CD14-positive monocyte (primary cell): ENCODE data around the gene WDR76. TPM values are rescaled to one million over a fixed set of nuclear protein-coding genes. Genes with fewer than 3 reads are reported as not detected.

Source experiments
- DNase-seq, 3 donors: peaks; one replicate each; pipeline ENCODE4 v3.0.0-alpha.2; 2011 to 2022
- H2AFZ ChIP-seq: 2 replicates; pipeline ENCODE4 v1.6.0; 2012; ENCODE audit warnings: mild to moderate bottlenecking, low read depth, low read length, inconsistent platforms; ENCODE audit not compliant: insufficient read depth, poor library complexity, severe bottlenecking
- H3K27ac ChIP-seq, 2 donors: 1 replicate in 1 of 2; 2 replicates in 1 of 2; pipeline ENCODE4 v1.5.1; 2012 to 2013; ENCODE audit warnings: low read length in 2 of 2, control low read depth in 1 of 2, inconsistent platforms in 1 of 2, low read depth in 1 of 2, mild to moderate bottlenecking in 1 of 2
- H3K27me3 ChIP-seq, 2 donors: one replicate each; pipeline versions ENCODE4 v1.6.0 to v1.6.1; 2011 to 2013; ENCODE audit warnings: low read length in 2 of 2; ENCODE audit not compliant: control insufficient read depth in 2 of 2, insufficient read depth in 2 of 2
- H3K36me3 ChIP-seq, 2 donors: replicated peaks in 1 of 2; 1 replicate in 1 of 2; 2 replicates in 1 of 2; pipeline versions ENCODE4 v1.5.1 to v1.6.1; 2012 to 2013; ENCODE audit warnings: low read length in 2 of 2, control low read depth in 1 of 2, inconsistent platforms in 1 of 2, mild to moderate bottlenecking in 1 of 2; ENCODE audit not compliant: insufficient read depth in 2 of 2, control insufficient read depth in 1 of 2
- H3K4me1 ChIP-seq, 2 donors: 1 replicate in 1 of 2; 2 replicates in 1 of 2; pipeline versions ENCODE4 v1.5.1 to v1.6.1; 2012 to 2013; ENCODE audit warnings: low read length in 2 of 2, control low read depth in 1 of 2, inconsistent platforms in 1 of 2, mild to moderate bottlenecking in 1 of 2, moderate library complexity in 1 of 2; ENCODE audit not compliant: insufficient read depth in 2 of 2, control insufficient read depth in 1 of 2
- H3K4me2 ChIP-seq: replicated peaks from 2 replicates; pipeline ENCODE3; 2012; ENCODE audit warnings: low read length, moderate library complexity, mild to moderate bottlenecking; ENCODE audit not compliant: poor library complexity, severe bottlenecking; ENCODE audit errors: extremely low read depth
- H3K4me3 ChIP-seq, 3 experiments: fragments of 200-600 bp in 1 of 3; sonication (generic) in 1 of 3; replicated peaks in 1 of 3; 1 replicate in 2 of 3; 2 replicates in 1 of 3; pipeline ENCODE4 v1.5.1; 2011 to 2013; ENCODE audit warnings: low read length in 3 of 3, mild to moderate bottlenecking in 3 of 3, control low read depth in 2 of 3, low read depth in 2 of 3, inconsistent platforms in 1 of 3, moderate library complexity in 1 of 3
- H3K79me2 ChIP-seq: 2 replicates; pipeline ENCODE4 v1.6.0; 2012; ENCODE audit warnings: mild to moderate bottlenecking, control low read depth, inconsistent platforms, low read length, moderate library complexity; ENCODE audit not compliant: insufficient read depth
- H3K9ac ChIP-seq: 2 replicates; pipeline ENCODE4 v1.6.0; 2017; ENCODE audit warnings: low read length, mild to moderate bottlenecking; ENCODE audit not compliant: insufficient read depth, poor library complexity, severe bottlenecking
- H3K9me3 ChIP-seq, 2 donors: replicated peaks in 1 of 2; 1 replicate in 1 of 2; 2 replicates in 1 of 2; pipeline versions ENCODE4 v1.5.1 to v1.6.1; 2012 to 2013; ENCODE audit warnings: low read length in 2 of 2, control low read depth in 1 of 2; ENCODE audit not compliant: control insufficient read depth in 1 of 2, insufficient read depth in 1 of 2
- H4K20me1 ChIP-seq: 2 replicates; pipeline ENCODE4 v1.6.0; 2012; ENCODE audit warnings: mild to moderate bottlenecking, low read length, control low read depth, moderate library complexity; ENCODE audit not compliant: insufficient read depth
- H3K27ac Mint-ChIP-seq, 7 donors: one replicate each; pipeline ENCODE4 v1.8.0; 2020; ENCODE audit warnings: mild to moderate bottlenecking in 7 of 7, mixed read lengths in 7 of 7, moderate library complexity in 6 of 7, inconsistent platforms in 2 of 7
- H3K27me3 Mint-ChIP-seq, 3 donors: one replicate each; pipeline ENCODE4 v1.8.0; 2021 to 2022; ENCODE audit warnings: low read depth in 3 of 3, mild to moderate bottlenecking in 3 of 3, mixed read lengths in 3 of 3, moderate library complexity in 3 of 3, inconsistent platforms in 1 of 3
- H3K36me3 Mint-ChIP-seq, 2 donors: one replicate each; pipeline ENCODE4 v1.8.0; 2020; ENCODE audit warnings: mixed read lengths in 2 of 2, inconsistent platforms in 1 of 2, mild to moderate bottlenecking in 1 of 2
- H3K4me1 Mint-ChIP-seq: one replicate; pipeline ENCODE4 v1.8.0; 2020; ENCODE audit warnings: mild to moderate bottlenecking, mixed read lengths
- H3K4me3 Mint-ChIP-seq, 2 donors: one replicate each; pipeline ENCODE4 v1.8.0; 2020; ENCODE audit warnings: mild to moderate bottlenecking in 2 of 2, mixed read lengths in 2 of 2, moderate library complexity in 1 of 2
- H3K9me3 Mint-ChIP-seq, 7 donors: one replicate each; pipeline ENCODE4 v1.8.0; 2020 to 2022; ENCODE audit warnings: mixed read lengths in 7 of 7, mild to moderate bottlenecking in 6 of 7, moderate library complexity in 6 of 7, inconsistent platforms in 2 of 7
- WGBS: methylation state at CpG from one replicate; pipeline ENCODE4 v1.1.5; 2013; ENCODE audit warnings: missing lambda C conversion rate; ENCODE audit not compliant: insufficient coverage; 5-methylcytosine and 5-hydroxymethylcytosine counted together
- intact Hi-C, 2 donors: fragments of 100-400 bp; cut with micrococcal nuclease; formaldehyde crosslinking; loops; one replicate each; pipeline versions ENCODE4 v1.15.0 to v1.15.1; 2023
- polyA plus RNA-seq, 3 donors: library from polyadenylated mRNA; depleted of rRNA in 1 of 3; unstranded in 2 of 3; stranded (reverse) in 1 of 3; fragments of 300-500 nt in 2 of 3; fragments of >200 nt in 1 of 3; fragmentation: Illumina TruSeq in 2 of 3; gene quantifications; 1 replicate in 2 of 3; 2 replicates in 1 of 3; pipeline ENCODE4 v1.2.3, GENCODE V29; 2012 to 2021
- TF ChIP-seq, protein P1 (sequence below): fragments of 200-600 bp; IDR thresholded peaks from one replicate; pipeline ENCODE4 v1.8.0; 2022; ENCODE audit warnings: antibody characterized with exemption, mild to moderate bottlenecking

WDR76 gene
- polyA plus RNA-seq, 3 donors = 0.32 to 0.91 (median 0.40) TPM

DNA sequence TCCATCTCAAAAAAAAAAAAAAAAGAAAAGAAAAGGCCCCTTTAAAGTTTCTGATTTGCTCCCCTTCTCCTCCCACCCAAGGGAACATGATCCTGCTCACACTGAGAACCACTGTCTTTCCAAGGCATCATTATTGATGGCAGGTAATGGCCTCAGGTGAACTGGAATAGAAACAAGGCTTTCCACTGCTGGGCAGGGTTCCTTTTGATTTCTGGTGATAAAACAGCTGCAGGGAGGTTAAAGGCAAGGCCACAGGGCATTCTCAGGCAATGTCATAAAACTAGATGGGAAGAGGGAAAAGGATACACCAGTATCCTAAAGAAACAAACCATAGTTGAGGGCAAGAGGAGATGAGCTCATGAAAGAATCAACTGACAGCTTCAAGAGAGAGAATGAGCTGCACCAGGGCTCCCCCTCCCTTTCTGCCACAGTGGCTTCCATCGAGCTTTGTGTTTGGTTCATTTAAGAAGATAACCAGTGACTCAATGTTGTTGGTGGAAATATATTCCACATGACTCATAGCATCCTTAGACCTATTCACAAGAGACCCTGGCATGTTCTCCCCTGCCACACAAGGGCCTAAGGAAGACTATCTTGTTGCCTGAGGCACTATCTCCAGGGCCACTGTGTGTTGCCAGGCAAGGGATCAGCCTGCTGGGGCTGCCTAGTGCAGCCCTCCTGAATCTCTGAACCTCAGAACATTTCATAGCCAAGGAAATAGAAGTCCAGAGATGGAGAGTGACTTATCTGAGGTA is 86.4 kb downstream of the WDR76 start:
- Histone ChIP-seq H3K9ac (no peak overlapping the region), H2AFZ (no peak overlapping the region), H3K27me3 (no peaks in the 10 kb centered on the region), H3K79me2 (no peaks in the 10 kb centered on the region), H3K9me3 (no peaks in the 10 kb centered on the region), H3K4me3 (no peak overlapping the region), H3K36me3 (no peaks in the 10 kb centered on the region), H3K4me1 (no peaks in the 10 kb centered on the region), H3K4me2 (no peak overlapping the region), H3K27ac (no peak overlapping the region), H4K20me1 (no peaks in the 10 kb centered on the region)
- Mint-ChIP-seq H3K4me3 (no peak overlapping the region), H3K9me3 (peaks cover 0 to 2% (median 0%) of the 10 kb centered on the region in 7 donors), H3K27ac (no peak overlapping the region), H3K36me3 (no peaks in the 10 kb centered on the region), H3K27me3 (peaks cover 5 to 11% (median 6%) of the 10 kb centered on the region in 3 donors), H3K4me1 (no peaks in the 10 kb centered on the region)
- DNase-seq = no peak
- TF ChIP-seq, protein P1, sequence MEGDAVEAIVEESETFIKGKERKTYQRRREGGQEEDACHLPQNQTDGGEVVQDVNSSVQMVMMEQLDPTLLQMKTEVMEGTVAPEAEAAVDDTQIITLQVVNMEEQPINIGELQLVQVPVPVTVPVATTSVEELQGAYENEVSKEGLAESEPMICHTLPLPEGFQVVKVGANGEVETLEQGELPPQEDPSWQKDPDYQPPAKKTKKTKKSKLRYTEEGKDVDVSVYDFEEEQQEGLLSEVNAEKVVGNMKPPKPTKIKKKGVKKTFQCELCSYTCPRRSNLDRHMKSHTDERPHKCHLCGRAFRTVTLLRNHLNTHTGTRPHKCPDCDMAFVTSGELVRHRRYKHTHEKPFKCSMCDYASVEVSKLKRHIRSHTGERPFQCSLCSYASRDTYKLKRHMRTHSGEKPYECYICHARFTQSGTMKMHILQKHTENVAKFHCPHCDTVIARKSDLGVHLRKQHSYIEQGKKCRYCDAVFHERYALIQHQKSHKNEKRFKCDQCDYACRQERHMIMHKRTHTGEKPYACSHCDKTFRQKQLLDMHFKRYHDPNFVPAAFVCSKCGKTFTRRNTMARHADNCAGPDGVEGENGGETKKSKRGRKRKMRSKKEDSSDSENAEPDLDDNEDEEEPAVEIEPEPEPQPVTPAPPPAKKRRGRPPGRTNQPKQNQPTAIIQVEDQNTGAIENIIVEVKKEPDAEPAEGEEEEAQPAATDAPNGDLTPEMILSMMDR = no peak
- intact Hi-C loops = no loop called here
- WGBS = no CpG with 5 or more reads among the region's 1 CpG

DNA sequence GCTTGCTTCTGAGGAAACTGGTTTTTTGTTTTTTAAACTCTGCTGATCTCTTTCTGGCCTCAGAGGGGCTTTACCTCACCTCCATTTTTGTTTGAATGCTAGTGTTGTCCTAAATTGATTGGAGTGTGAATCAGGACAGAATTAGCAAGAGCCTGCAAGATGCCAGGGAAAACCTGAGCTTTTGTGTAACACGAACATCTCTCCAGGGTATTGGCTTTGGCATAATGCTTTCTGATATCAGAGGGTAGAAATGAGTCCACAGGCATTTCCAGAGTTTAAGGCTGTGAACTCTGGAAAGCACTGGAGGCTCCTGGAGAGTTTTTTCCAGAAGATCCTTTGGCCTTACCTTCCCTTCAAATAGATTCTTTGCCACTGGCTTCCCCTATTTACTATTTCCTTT is 87.1 kb downstream of the WDR76 start:
- Histone ChIP-seq H3K27ac (no peak overlapping the region), H3K9ac (no peak overlapping the region), H2AFZ (no peak overlapping the region), H3K27me3 (no peaks in the 10 kb centered on the region), H3K4me1 (no peaks in the 10 kb centered on the region), H3K4me3 (no peak overlapping the region), H3K36me3 (no peaks in the 10 kb centered on the region), H3K9me3 (no peaks in the 10 kb centered on the region), H3K79me2 (no peaks in the 10 kb centered on the region), H4K20me1 (no peaks in the 10 kb centered on the region), H3K4me2 (no peak overlapping the region)
- WGBS = no CpG with 5 or more reads among the region's 1 CpG
- Mint-ChIP-seq H3K36me3 (no peaks in the 10 kb centered on the region), H3K27ac (no peak overlapping the region), H3K4me1 (no peaks in the 10 kb centered on the region), H3K27me3 (peaks cover 5 to 14% (median 6%) of the 10 kb centered on the region in 3 donors), H3K4me3 (no peak overlapping the region), H3K9me3 (peaks cover 0 to 2% (median 0%) of the 10 kb centered on the region in 7 donors)
- intact Hi-C loops = no loop called here
- DNase-seq = no peak
- TF ChIP-seq, protein P1 = no peak
